Lower leg skin (tissue), 4 donors: ENCODE results near the gene CFAP107. TPM values are rescaled to one million over a fixed set of nuclear protein-coding genes. Genes with fewer than 3 reads are reported as not detected.

Experiments used
- DNase-seq, 2 donors: peaks; one replicate each; pipeline ENCODE4 v3.0.0-alpha.2; 2019; ENCODE audit warnings: low spot score in 2 of 2
- H3K4me3 ChIP-seq: fragments of 200-600 bp; sonication (generic); 2 replicates; pipeline ENCODE4 v1.5.1; 2017; ENCODE audit warnings: mild to moderate bottlenecking, low read depth; ENCODE audit not compliant: poor library complexity, severe bottlenecking
- CTCF ChIP-seq, 3 donors: fragments of 450-650 bp; IDR thresholded peaks; one replicate each; pipeline ENCODE4 v1.5.1; 2016; ENCODE audit warnings: antibody characterized with exemption in 3 of 3, mild to moderate bottlenecking in 3 of 3, moderate library complexity in 2 of 3
- POLR2A ChIP-seq, 2 donors: fragments of 450-650 bp; IDR thresholded peaks; one replicate each; pipeline ENCODE4 v1.6.1; 2016 to 2017; ENCODE audit warnings: antibody characterized with exemption in 2 of 2, mild to moderate bottlenecking in 1 of 2, moderate library complexity in 1 of 2
- WGBS, 2 donors: methylation state at CpG; one replicate each; pipeline ENCODE4 v1.1.5; 2018; 5-methylcytosine and 5-hydroxymethylcytosine counted together
- intact Hi-C: fragments of 100-400 bp; cut with DNase I; formaldehyde crosslinking; loops from one replicate; pipeline ENCODE4 v1.15.0; 2023; ENCODE audit warnings: low total_unique reads
- total RNA-seq, 4 donors: library from RNA; depleted of rRNA; stranded (reverse); fragments of >200 nt; gene quantifications; one replicate each; pipeline ENCODE4 v1.1.0, GENCODE V29; 2016

Gene CFAP107
- total RNA-seq, 4 donors from 2014 or later, result 0.13 to 0.27 TPM; not detected in 2

GRCh38 chr1:12745126-12745991 lies 641 bp upstream of the CFAP107 start:
- no peak for DNase-seq
- intact Hi-C loops, result no loop called here
- TF ChIP-seq CTCF (IDR thresholded peaks at IDR 0.05), result no peak
- TF ChIP-seq POLR2A (IDR thresholded peaks at IDR 0.05), result no peak
- no peak overlapping the region for H3K4me3 ChIP-seq
- 69 to 77% methylated on average over 3 of the region's 3 CpGs for WGBS, 2 donors

- H3K4me3 ChIP-seq, result no peak overlapping the region
- intact Hi-C loops, result no loop called here
- DNase-seq, result no peak
- TF ChIP-seq CTCF (IDR thresholded peaks at IDR 0.05) (no peak), POLR2A (IDR thresholded peaks at IDR 0.05) (no peak)
These were observed 2.9 kb downstream of the CFAP107 start for GRCh38 chr1:12748778-12749355.

- intact Hi-C loops, result no loop called here
- DNase-seq, result no peak
- TF ChIP-seq POLR2A (IDR thresholded peaks at IDR 0.05) (no peak), CTCF (IDR thresholded peaks at IDR 0.05) (no peak)
- 83 to 90% methylated on average over 4 of the region's 4 CpGs for WGBS, 2 donors
- H3K4me3 ChIP-seq, result no peak overlapping the region
These were observed 8.7 kb downstream of the CFAP107 start for GRCh38 chr1:12754738-12755137.

GRCh38 chr1:12756273-12756672 lies 10.3 kb downstream of the CFAP107 start:
- no peak for TF ChIP-seq POLR2A (IDR thresholded peaks at IDR 0.05)
- no peak for TF ChIP-seq CTCF (IDR thresholded peaks at IDR 0.05)
- DNase-seq, result no peak
- intact Hi-C loops, result no loop called here
- H3K4me3 ChIP-seq, result no peak overlapping the region
- 56 to 58% methylated on average over 2 of the region's 2 CpGs for WGBS, 2 donors

GRCh38 chr1:12756768-12757413 lies 10.9 kb downstream of the CFAP107 start:
- intact Hi-C loops, result no loop called here
- no peak for DNase-seq
- no peak overlapping the region for H3K4me3 ChIP-seq
- TF ChIP-seq CTCF (IDR thresholded peaks at IDR 0.05) (no peak), POLR2A (IDR thresholded peaks at IDR 0.05) (no peak)
- WGBS, 2 donors, result 61 to 70% methylated on average over 6 of the region's 6 CpGs
